PC-9 (cell line): ENCODE data around the gene KCNJ6.

Experiments used
- CTCF ChIP-seq: fragments of 200-600 bp; sonication (generic); conservative IDR thresholded peaks from 2 replicates; pipeline ENCODE4 v1.6.1; 2017; ENCODE audit warnings: mixed run types, antibody characterized with exemption, mild to moderate bottlenecking, moderate library complexity
- EZH2 ChIP-seq: fragments of 200-600 bp; sonication (generic); IDR thresholded peaks from 2 replicates; pipeline ENCODE4 v1.8.0; 2017; ENCODE audit warnings: antibody characterized with exemption, low read depth

- TF ChIP-seq CTCF (no peak), EZH2 (no peak)
Observed at GRCh38 chr21:37639756-37640155, 276.5 kb downstream of the KCNJ6 start.
